Measurements from ENCODE around the gene STRN4.
A peak's percentile ranks its signal among the peaks of the same experiment; 100 is the strongest.

STRN4 gene

GRCh38 chr19:46755077-46755852, 9.0 kb upstream of the STRN4 start:
- peak overlapping the region; percentile 73 for H3K27ac ChIP-seq
- ChIA-PET CTCF (interaction anchor here (0.7 kb wide), 2 partner anchors 26 to 95 kb away, joined by 4 to 10 read pairs; partner anchors contain the start of gene AP2S1), POLR2A (ENCODE audit: low non-redundant PET) (interaction anchor here (0.6 to 0.7 kb wide), 2 partner anchors 33 to 1579 kb away, joined by 3 to 4 read pairs; no protein-coding TSS in a partner anchor)
- TF ChIP-seq CTCF (conservative IDR thresholded peaks at IDR 0.05; ENCODE audit: low read depth): no peak
- DNase-seq (ENCODE audit: low spot score): no peak

GRCh38 chr19:46753420-46754155, 7.3 kb upstream of the STRN4 start:
- H3K27ac ChIP-seq: peak overlapping the region; percentile 73
- CTCF ChIA-PET: interaction anchor here (0.6 to 1.4 kb wide), 5 partner anchors 13 to 1068 kb away, joined by 3 to 6 read pairs (median 4); no protein-coding TSS in a partner anchor
- POLR2A ChIA-PET (ENCODE audit: low non-redundant PET): interaction anchor here (0.5 kb wide), 1 partner anchor 383 kb away, joined by 9 read pairs; no protein-coding TSS in a partner anchor
- TF ChIP-seq CTCF (conservative IDR thresholded peaks at IDR 0.05; ENCODE audit: low read depth): peak; percentile 38; the same call in 1 of the 2 replicates
- no peak for DNase-seq (ENCODE audit: low spot score)

- ChIA-PET CTCF (interaction anchor here (0.6 to 3.0 kb wide), 4 partner anchors 18 to 112 kb away, joined by 4 to 14 read pairs (median 5); partner anchors contain the start of gene ARHGAP35), POLR2A (ENCODE audit: low non-redundant PET) (no interaction called here)
- no peak for DNase-seq (ENCODE audit: low spot score)
- TF ChIP-seq CTCF (conservative IDR thresholded peaks at IDR 0.05; ENCODE audit: low read depth): peak; percentile 69
- H3K27ac ChIP-seq: peak overlapping the region; percentile 43
Observed at GRCh38 chr19:46748325-46749109, 2.3 kb upstream of the STRN4 start.

- DNase-seq (ENCODE audit: low spot score): no peak
- CTCF ChIA-PET: interaction anchor here (0.6 to 0.7 kb wide), 3 partner anchors 12 to 530 kb away, joined by 3 to 5 read pairs (median 3); no protein-coding TSS in a partner anchor
Observed at GRCh38 chr19:46745521-46746280, 549 bp downstream of the STRN4 start, which contains the start of gene FKRP. FKRP (plus strand) TSS chr19:46746057; CDS start chr19:46755451, 9,394 bp downstream.

GRCh38 chr19:46745030-46745429, 1.2 kb downstream of the STRN4 start:
- no peak for TF ChIP-seq CTCF (conservative IDR thresholded peaks at IDR 0.05; ENCODE audit: low read depth)
- no peak for DNase-seq (ENCODE audit: low spot score)
- CTCF ChIA-PET: interaction anchor here (0.6 to 1.0 kb wide), 2 partner anchors 95 to 531 kb away, joined by 3 to 5 read pairs; no protein-coding TSS in a partner anchor
- peak overlapping the region; percentile 84 for H3K27ac ChIP-seq
- POLR2A ChIA-PET (ENCODE audit: low non-redundant PET): no interaction called here

More at GRCh38 chr19:46745521-46746280, 549 bp downstream of the STRN4 start, which contains the start of gene FKRP:
- POLR2A ChIA-PET (ENCODE audit: low non-redundant PET): no interaction called here
- no peak for TF ChIP-seq CTCF (conservative IDR thresholded peaks at IDR 0.05; ENCODE audit: low read depth)
- H3K27ac ChIP-seq: peak within 1 kb of the TSS; percentile 84
